Lower leg skin (tissue), 4 donors: ENCODE results near the gene GPR137. TPM values are rescaled to one million over a fixed set of nuclear protein-coding genes. Genes with fewer than 3 reads are reported as not detected.

Source experiments
- DNase-seq, 2 donors: peaks; one replicate each; pipeline ENCODE4 v3.0.0-alpha.2; 2019; ENCODE audit warnings: low spot score in 2 of 2
- H3K4me3 ChIP-seq: fragments of 200-600 bp; sonication (generic); 2 replicates; pipeline ENCODE4 v1.5.1; 2017; ENCODE audit warnings: mild to moderate bottlenecking, low read depth; ENCODE audit not compliant: poor library complexity, severe bottlenecking
- CTCF ChIP-seq, 3 donors: fragments of 450-650 bp; IDR thresholded peaks; one replicate each; pipeline ENCODE4 v1.5.1; 2016; ENCODE audit warnings: antibody characterized with exemption in 3 of 3, mild to moderate bottlenecking in 3 of 3, moderate library complexity in 2 of 3
- POLR2A ChIP-seq, 2 donors: fragments of 450-650 bp; IDR thresholded peaks; one replicate each; pipeline ENCODE4 v1.6.1; 2016 to 2017; ENCODE audit warnings: antibody characterized with exemption in 2 of 2, mild to moderate bottlenecking in 1 of 2, moderate library complexity in 1 of 2
- WGBS, 2 donors: methylation state at CpG; one replicate each; pipeline ENCODE4 v1.1.5; 2018; 5-methylcytosine and 5-hydroxymethylcytosine counted together
- intact Hi-C: fragments of 100-400 bp; cut with DNase I; formaldehyde crosslinking; loops from one replicate; pipeline ENCODE4 v1.15.0; 2023; ENCODE audit warnings: low total_unique reads
- total RNA-seq, 4 donors: library from RNA; depleted of rRNA; stranded (reverse); fragments of >200 nt; gene quantifications; one replicate each; pipeline ENCODE4 v1.1.0, GENCODE V29; 2016

Gene GPR137
- total RNA-seq, 4 donors from 2014 or later: 12.2 to 31.6 (median 30.4) TPM

GRCh38 chr11:64247729-64248531 lies 37.7 kb upstream of the GPR137 start:
- 35 to 40% methylated on average over 31 of the region's 31 CpGs for WGBS, 2 donors
- intact Hi-C loops: no loop called here

GRCh38 chr11:64248578-64248977 lies 37.1 kb upstream of the GPR137 start:
- 56 to 84% methylated on average over 6 to 7 of the region's 7 CpGs for WGBS, 2 donors
- no peak for DNase-seq
- intact Hi-C loops: no loop called here
- no peak for TF ChIP-seq CTCF (IDR thresholded peaks at IDR 0.05)
- no peak for TF ChIP-seq POLR2A (IDR thresholded peaks at IDR 0.05)
- H3K4me3 ChIP-seq: no peak overlapping the region

More at GRCh38 chr11:64247729-64248531, 37.7 kb upstream of the GPR137 start:
- no peak for TF ChIP-seq POLR2A (IDR thresholded peaks at IDR 0.05)
- TF ChIP-seq CTCF (IDR thresholded peaks at IDR 0.05): no peak
- no peak for DNase-seq
- no peak overlapping the region for H3K4me3 ChIP-seq

- 92 to 97% methylated on average over 4 of the region's 4 CpGs for WGBS, 2 donors
- no peak overlapping the region for H3K4me3 ChIP-seq
- DNase-seq: no peak
- TF ChIP-seq POLR2A (IDR thresholded peaks at IDR 0.05) (no peak), CTCF (IDR thresholded peaks at IDR 0.05) (no peak)
- intact Hi-C loops: no loop called here
These were observed 36.6 kb upstream of the GPR137 start for GRCh38 chr11:64249038-64249437.

- no peak for DNase-seq
- WGBS, 2 donors: 86 to 91% methylated on average over 8 of the region's 8 CpGs
- intact Hi-C loops: no loop called here
- TF ChIP-seq POLR2A (IDR thresholded peaks at IDR 0.05): no peak
- TF ChIP-seq CTCF (IDR thresholded peaks at IDR 0.05): no peak
- H3K4me3 ChIP-seq: no peak overlapping the region
These were observed 35.9 kb upstream of the GPR137 start for GRCh38 chr11:64249563-64250414.

- intact Hi-C loops: no loop called here
- no peak for DNase-seq
- WGBS, 2 donors: 19% methylated on average over 11 to 12 of the region's 13 CpGs
- TF ChIP-seq CTCF (IDR thresholded peaks at IDR 0.05) (no peak), POLR2A (IDR thresholded peaks at IDR 0.05) (no peak)
- H3K4me3 ChIP-seq: no peak overlapping the region
These were observed 35.1 kb upstream of the GPR137 start for GRCh38 chr11:64250415-64251015.
